Activated CD8-positive, alpha-beta memory T cell treated with anti-CD3 and anti-CD28 coated beads, Interleukin-2, amount 50 U/mL, for 1 hour (primary cell): ENCODE results near the gene SERTAD2.

Experiments
- DNase-seq: peaks from one replicate; pipeline ENCODE4 v3.0.0-alpha.2; 2020; ENCODE audit errors: extremely low read depth

The SERTAD2 gene

GRCh38 chr2:64581777-64582539, 71.8 kb downstream of the SERTAD2 start:
- DNase-seq, result no peak
